IMR-90 (cell line): ENCODE results near the gene GPX1. TPM values are rescaled to one million over a fixed set of nuclear protein-coding genes. Genes with fewer than 3 reads are reported as not detected.
A peak's percentile ranks its signal among the peaks of the same experiment; 100 is the strongest.

ENCODE experiments used
- ATAC-seq: fragments of 200-7000 bp; cut with Tn5 transposase; 2 replicates; pipeline ENCODE4 v1.9.1; 2020; ENCODE audit warnings: low read depth, mild to moderate bottlenecking, moderate library complexity
- BruUV-seq: library from RNA; stranded (reverse); fragments of 400-500 nt; replicated peaks from 2 replicates; lab custom pipeline; 2021; lab: Mats Ljungman, UMichigan
- CTCF ChIA-PET: fragments of 300-600 bp; formaldehyde crosslinking; extraction: SDS; loops from one replicate; lab custom pipeline; 2021; ENCODE audit warnings: antibody characterized with exemption; lab: Yijun Ruan, JAX
- POLR2A ChIA-PET: fragments of 300-600 bp; sonication (Branson Sonifier 250); formaldehyde crosslinking; loops from one replicate; lab custom pipeline; 2022; ENCODE audit warnings: antibody characterized with exemption; ENCODE audit not compliant: unreplicated experiment; lab: Charles Lee
- DNase-seq: peaks from one replicate; pipeline ENCODE4 v3.0.0; 2013
- H2AFZ ChIP-seq: replicated peaks from 2 replicates; pipeline ENCODE3; 2013; ENCODE audit warnings: low read length, mild to moderate bottlenecking; ENCODE audit not compliant: poor library complexity
- H2AK5ac ChIP-seq: 2 replicates; pipeline ENCODE4 v1.6.1; 2013; ENCODE audit warnings: low read depth, low read length, inconsistent platforms
- H2AK9ac ChIP-seq: replicated peaks from 2 replicates; pipeline ENCODE3; 2013; ENCODE audit warnings: mild to moderate bottlenecking, low read depth, low read length, moderate library complexity; ENCODE audit not compliant: poor library complexity
- H2BK120ac ChIP-seq: 2 replicates; pipeline ENCODE4 v1.6.1; 2013; ENCODE audit warnings: low read depth, low read length, inconsistent platforms
- H2BK15ac ChIP-seq: 3 replicates; pipeline ENCODE4 v1.6.1; 2013; ENCODE audit warnings: low read depth, low read length, inconsistent platforms
- H2BK20ac ChIP-seq: 2 replicates; pipeline ENCODE4 v1.6.1; 2013; ENCODE audit warnings: low read depth, mild to moderate bottlenecking, inconsistent platforms, low read length, moderate library complexity
- H2BK5ac ChIP-seq: 2 replicates; pipeline ENCODE4 v1.6.1; 2013; ENCODE audit warnings: mild to moderate bottlenecking, low read depth, low read length, inconsistent platforms; ENCODE audit not compliant: poor library complexity, severe bottlenecking
- H3K14ac ChIP-seq: replicated peaks from 2 replicates; pipeline ENCODE4 v1.6.1; 2013; ENCODE audit warnings: low read depth, low read length, inconsistent platforms
- H3K18ac ChIP-seq: 2 replicates; pipeline ENCODE4 v1.6.1; 2013; ENCODE audit warnings: low read depth, low read length, control low read depth
- H3K23ac ChIP-seq: 2 replicates; pipeline ENCODE4 v1.6.1; 2013; ENCODE audit warnings: low read depth, low read length, inconsistent platforms
- H3K27ac ChIP-seq: 2 replicates; pipeline ENCODE4 v1.5.1; 2013; ENCODE audit warnings: mild to moderate bottlenecking, control low read depth, low read length; ENCODE audit not compliant: insufficient read depth
- H3K27me3 ChIP-seq: 2 replicates; pipeline ENCODE4 v1.6.1; 2013; ENCODE audit warnings: low read length; ENCODE audit not compliant: control insufficient read depth, insufficient read depth
- H3K36me3 ChIP-seq: 2 replicates; pipeline ENCODE4 v1.6.1; 2013; ENCODE audit warnings: low read length, mixed read lengths; ENCODE audit not compliant: control insufficient read depth, insufficient read depth
- H3K4ac ChIP-seq: 2 replicates; pipeline ENCODE4 v1.6.1; 2013; ENCODE audit warnings: low read depth, low read length, inconsistent platforms
- H3K4me1 ChIP-seq: 2 replicates; pipeline ENCODE4 v1.6.1; 2013; ENCODE audit warnings: low read length, mixed read lengths; ENCODE audit not compliant: control insufficient read depth, insufficient read depth
- H3K4me2 ChIP-seq: 2 replicates; pipeline ENCODE4 v1.6.1; 2013; ENCODE audit warnings: low read depth, mild to moderate bottlenecking, control low read depth, low read length, moderate library complexity
- H3K4me3 ChIP-seq: 2 replicates; pipeline ENCODE4 v1.5.1; 2013; ENCODE audit warnings: low read depth, mild to moderate bottlenecking, control low read depth, low read length, moderate library complexity; ENCODE audit not compliant: insufficient read depth
- H3K56ac ChIP-seq: 2 replicates; pipeline ENCODE4 v1.6.1; 2013; ENCODE audit warnings: low read length, inconsistent platforms; ENCODE audit not compliant: insufficient read depth; ENCODE audit errors: extremely low read depth
- H3K79me1 ChIP-seq, 2 experiments: 2 replicates each; pipeline ENCODE4 v1.6.1; 2013; ENCODE audit warnings: low read length in 2 of 2, inconsistent platforms in 1 of 2, low read depth in 1 of 2
- H3K9ac ChIP-seq: 2 replicates; pipeline ENCODE4 v1.6.1; 2013; ENCODE audit warnings: low read depth, low read length, control low read depth
- H3K9me1 ChIP-seq: 2 replicates; pipeline ENCODE4 v1.6.1; 2013; ENCODE audit warnings: low read length, inconsistent platforms; ENCODE audit not compliant: insufficient read depth
- H3K9me3 ChIP-seq: 2 replicates; pipeline ENCODE4 v1.6.1; 2013; ENCODE audit warnings: low read length; ENCODE audit not compliant: control insufficient read depth, insufficient read depth
- H4K20me1 ChIP-seq: 2 replicates; pipeline ENCODE4 v1.6.1; 2013; ENCODE audit warnings: low read length, inconsistent platforms; ENCODE audit not compliant: insufficient read depth
- H4K5ac ChIP-seq: 2 replicates; pipeline ENCODE4 v1.6.1; 2013; ENCODE audit warnings: mild to moderate bottlenecking, low read depth, low read length, control low read depth
- H4K8ac ChIP-seq, 2 experiments: 2 replicates each; pipeline ENCODE4 v1.6.1; 2013; ENCODE audit warnings: low read depth in 2 of 2, low read length in 2 of 2, control low read depth in 1 of 2, inconsistent platforms in 1 of 2
- H4K91ac ChIP-seq: 2 replicates; pipeline ENCODE4 v1.6.1; 2013; ENCODE audit warnings: low read depth, low read length, inconsistent platforms; ENCODE audit not compliant: insufficient read depth
- BHLHE40 ChIP-seq: fragments of 150-350 bp; IDR thresholded peaks from 2 replicates; pipeline ENCODE4 v1.6.1; 2016; ENCODE audit warnings: mild to moderate bottlenecking, low read depth, low read length
- MXI1 ChIP-seq: IDR thresholded peaks from 2 replicates; pipeline ENCODE4 v1.6.1; 2012; ENCODE audit warnings: low read depth, mild to moderate bottlenecking, low read length, moderate library complexity, borderline replicate concordance
- NFE2L2 ChIP-seq: fragments of 150-350 bp; IDR thresholded peaks from 2 replicates; pipeline ENCODE4 v1.6.1; 2016; ENCODE audit warnings: low read depth, mild to moderate bottlenecking, low read length
- RCOR1 ChIP-seq: IDR thresholded peaks from 2 replicates; pipeline ENCODE4 v1.6.1; 2012; ENCODE audit warnings: mild to moderate bottlenecking, low read length, improper control_type of control experiment; ENCODE audit not compliant: insufficient replicate concordance
- RFX5 ChIP-seq: IDR thresholded peaks from 2 replicates; pipeline ENCODE4 v1.8.0; 2012; ENCODE audit warnings: low read depth, mild to moderate bottlenecking, low read length, moderate library complexity
- SMC3 ChIP-seq: fragments of 150-350 bp; IDR thresholded peaks from 2 replicates; pipeline ENCODE4 v1.6.1; 2016; ENCODE audit warnings: low read depth, mild to moderate bottlenecking, antibody characterized with exemption, low read length, moderate library complexity
- USF2 ChIP-seq: fragments of 150-350 bp; IDR thresholded peaks from 2 replicates; pipeline ENCODE4 v1.6.1; 2017; ENCODE audit warnings: mild to moderate bottlenecking, antibody characterized with exemption, low read length, low read depth
- WGBS, 2 experiments: methylation state at CpG; one replicate each; pipeline versions ENCODE4 v1.1.5 to v1.1.7; 2013; ENCODE audit warnings: missing lambda C conversion rate in 2 of 2; ENCODE audit not compliant: insufficient read length in 1 of 2; ENCODE audit errors: extremely low coverage in 2 of 2; 5-methylcytosine and 5-hydroxymethylcytosine counted together
- dilution Hi-C: fragments of 300-500 bp; cut with HindIII; formaldehyde crosslinking; loops from one replicate; pipeline ENCODE4 v1.14.3; 2018; ENCODE audit warnings: low sequenced_read_pairs; ENCODE audit not compliant: unreplicated experiment
- in situ Hi-C: fragments of 300-500 bp; cut with MboI; formaldehyde crosslinking; loops from 3 replicates; pipeline ENCODE4 v1.14.3; 2019; ENCODE audit warnings: low sequenced_read_pairs, inconsistent platforms, mixed read lengths
- intact Hi-C: fragments of 100-400 bp; cut with micrococcal nuclease; formaldehyde crosslinking; loops from 2 replicates; pipeline ENCODE4 v1.10.0; 2022
- polyA plus RNA-seq, 3 experiments: library from polyadenylated mRNA; depleted of rRNA; stranded (reverse); fragments of >200 nt; gene quantifications; 2 replicates each; pipeline ENCODE4 v1.2.3, GENCODE V29; 2012; ENCODE audit warnings: low replicate concordance in 1 of 3
- total RNA-seq: library from RNA; depleted of rRNA; stranded (reverse); fragments of >200 nt; gene quantifications from 2 replicates; pipeline ENCODE4 v1.2.3, GENCODE V29; 2012

GPX1 gene
- total and polyA plus RNA-seq, 2 of the 4 experiments (the other 2 are of a cell fraction), result 128 to 680 TPM

- H4K5ac ChIP-seq, result no peak overlapping the region
- H3K9ac ChIP-seq, result no peak overlapping the region
- H3K4me2 ChIP-seq, result no peak overlapping the region
- H3K14ac ChIP-seq, result no peak overlapping the region
- H4K20me1 ChIP-seq, result peaks cover 77% of the 10 kb centered on the region
- H3K27ac ChIP-seq, result no peak overlapping the region
- TF ChIP-seq RCOR1 (no peak), USF2 (no peak), NFE2L2 (no peak), RFX5 (no peak), MXI1 (no peak), BHLHE40 (no peak), SMC3 (no peak)
- POLR2A ChIA-PET, result no interaction called here
- no peak overlapping the region for H2BK20ac ChIP-seq
- in situ Hi-C loops (no loop called here), intact Hi-C loops (no loop called here), dilution Hi-C loops (no loop called here)
- H2BK120ac ChIP-seq, result no peak overlapping the region
- H3K9me1 ChIP-seq, result peaks cover 12% of the 10 kb centered on the region
- H3K23ac ChIP-seq, result peak overlapping the region; percentile 4; the same call in 1 of the 2 replicates
- no peak overlapping the region; the same call in 1 of the 2 replicates for H2AK5ac ChIP-seq
- H2BK5ac ChIP-seq, result no peak overlapping the region
- no peak overlapping the region for H3K4me3 ChIP-seq
- H3K18ac ChIP-seq, result no peak overlapping the region
- H3K36me3 ChIP-seq, result peaks cover 58% of the 10 kb centered on the region
- DNase-seq (no peak), ATAC-seq (no peak)
- H2AK9ac ChIP-seq, result no peak overlapping the region
- peaks cover 18 to 76% of the 10 kb centered on the region in 2 experiments for H3K79me1 ChIP-seq
- H2AFZ ChIP-seq, result no peak overlapping the region
- 100% methylated on average over 2 of the region's 6 CpGs; no CpG with 5 or more reads in 1 of the 2 experiments for WGBS, 2 experiments
- BruUV-seq, result no TSS peak
- CTCF ChIA-PET, result no interaction called here
- H4K8ac ChIP-seq, result no peak overlapping the region
- H3K4ac ChIP-seq, result no peak overlapping the region
- H2BK15ac ChIP-seq, result no peak overlapping the region
- H4K91ac ChIP-seq, result no peak overlapping the region
- H3K9me3 ChIP-seq, result no peaks in the 10 kb centered on the region
- no peaks in the 10 kb centered on the region for H3K4me1 ChIP-seq
- H3K27me3 ChIP-seq, result no peaks in the 10 kb centered on the region
- no peak overlapping the region for H3K56ac ChIP-seq
These were observed 12.6 kb upstream of the GPX1 start for GRCh38 chr3:49370585-49371290.
